Peyer's patch (tissue), 4 donors: ENCODE measurements around the gene HOXA6.

Experiments
- POLR2A ChIP-seq, 2 donors: fragments of 450-650 bp; IDR thresholded peaks; one replicate each; pipeline ENCODE4 v1.5.1; 2017; ENCODE audit warnings: antibody characterized with exemption in 2 of 2, mild to moderate bottlenecking in 2 of 2, moderate library complexity in 2 of 2
- TF ChIP-seq, protein P1 (sequence below), 6 experiments: fragments of 450-650 bp in 4 of 6; fragments of 200-600 bp in 2 of 6; sonication (generic) in 1 of 6; IDR thresholded peaks; one replicate each; pipeline ENCODE4 v1.5.1; 2017 to 2019; ENCODE audit warnings: antibody characterized with exemption in 6 of 6, mild to moderate bottlenecking in 3 of 6, moderate library complexity in 1 of 6

DNA sequence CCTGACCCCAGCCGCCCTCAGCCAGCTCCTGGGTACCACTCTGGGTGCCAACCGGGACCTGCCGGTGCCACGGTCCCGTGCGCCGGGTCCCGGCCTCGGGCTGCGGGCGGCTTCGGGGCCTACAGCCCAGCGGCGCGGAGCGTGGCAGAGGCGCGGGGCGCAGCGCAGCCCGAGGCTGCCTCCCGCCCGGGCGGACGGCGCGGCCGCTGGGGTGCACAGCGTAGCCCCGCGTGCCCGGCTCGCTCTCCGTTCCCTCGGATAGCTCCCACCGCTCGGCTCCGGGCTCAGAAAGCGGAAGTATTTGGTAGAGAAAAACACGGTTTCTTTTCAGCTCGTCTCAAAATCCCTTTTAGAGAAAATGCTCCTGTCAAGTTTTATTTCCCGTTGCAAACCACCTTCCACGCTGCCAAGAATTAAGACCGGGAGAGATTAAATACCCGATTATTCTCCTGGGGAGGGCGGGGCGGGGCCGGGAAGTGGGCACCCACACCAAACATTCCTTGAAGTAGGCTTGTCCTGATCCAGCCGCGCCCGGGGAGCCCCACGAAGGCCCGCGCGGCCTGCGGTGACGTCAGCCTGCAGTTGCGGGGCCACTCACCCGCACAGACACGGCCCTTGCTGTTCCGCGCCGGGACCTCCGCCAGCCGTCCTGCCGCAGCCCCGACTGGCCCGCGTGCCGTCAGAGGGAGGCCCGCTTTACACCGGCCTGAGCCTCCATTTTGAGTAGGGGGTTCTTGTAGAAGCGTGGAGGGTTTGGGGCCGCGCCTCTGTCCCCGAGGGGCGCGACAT is 45.2 kb upstream of the HOXA6 start:
- TF ChIP-seq, protein P1, sequence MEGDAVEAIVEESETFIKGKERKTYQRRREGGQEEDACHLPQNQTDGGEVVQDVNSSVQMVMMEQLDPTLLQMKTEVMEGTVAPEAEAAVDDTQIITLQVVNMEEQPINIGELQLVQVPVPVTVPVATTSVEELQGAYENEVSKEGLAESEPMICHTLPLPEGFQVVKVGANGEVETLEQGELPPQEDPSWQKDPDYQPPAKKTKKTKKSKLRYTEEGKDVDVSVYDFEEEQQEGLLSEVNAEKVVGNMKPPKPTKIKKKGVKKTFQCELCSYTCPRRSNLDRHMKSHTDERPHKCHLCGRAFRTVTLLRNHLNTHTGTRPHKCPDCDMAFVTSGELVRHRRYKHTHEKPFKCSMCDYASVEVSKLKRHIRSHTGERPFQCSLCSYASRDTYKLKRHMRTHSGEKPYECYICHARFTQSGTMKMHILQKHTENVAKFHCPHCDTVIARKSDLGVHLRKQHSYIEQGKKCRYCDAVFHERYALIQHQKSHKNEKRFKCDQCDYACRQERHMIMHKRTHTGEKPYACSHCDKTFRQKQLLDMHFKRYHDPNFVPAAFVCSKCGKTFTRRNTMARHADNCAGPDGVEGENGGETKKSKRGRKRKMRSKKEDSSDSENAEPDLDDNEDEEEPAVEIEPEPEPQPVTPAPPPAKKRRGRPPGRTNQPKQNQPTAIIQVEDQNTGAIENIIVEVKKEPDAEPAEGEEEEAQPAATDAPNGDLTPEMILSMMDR (IDR thresholded peaks at IDR 0.05) = no peak
- no peak for TF ChIP-seq POLR2A (IDR thresholded peaks at IDR 0.05)
